ENCODE data around the gene PCDHA13.

DNA sequence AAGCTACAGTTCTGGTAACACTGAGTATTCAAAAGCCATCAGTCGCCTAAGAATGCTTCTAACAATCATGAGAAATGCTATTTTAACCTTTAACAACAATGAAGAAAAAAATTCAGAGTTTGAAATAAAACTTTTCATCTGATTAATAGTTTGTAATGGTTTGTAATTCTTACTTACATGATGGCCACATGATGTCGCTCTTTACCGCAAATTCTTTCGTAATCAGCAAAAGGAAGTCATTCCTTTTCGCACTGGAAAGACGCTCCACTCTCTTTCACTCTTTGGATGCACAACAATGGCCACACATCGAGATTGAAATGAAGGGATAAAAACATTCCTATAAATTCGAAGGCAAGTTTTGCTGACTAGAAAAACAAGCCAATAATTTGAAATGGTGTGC lies 47.9 kb upstream of the PCDHA13 start, which contains the start of gene PCDHA7:
- no peak for TF ChIP-seq CTCF (IDR thresholded peaks at IDR 0.05; ENCODE audit: low read length)
- no peak for TF ChIP-seq EZH2phosphoT487 (IDR thresholded peaks at IDR 0.05; ENCODE audit: low read length)
- no peak for TF ChIP-seq EZH2 (optimal IDR thresholded peaks at IDR 0.05; ENCODE audit: low read depth, low read length)
